HG03025 (cell line): ENCODE data around the gene GPR37.

Experiments used
- ATAC-seq: cut with Tn5 transposase; IDR thresholded peaks from one replicate; pipeline ENCODE4 v1.9.1; 2021; ENCODE audit warnings: mild to moderate bottlenecking, moderate library complexity; ENCODE audit not compliant: unreplicated experiment, low FRiP score

Gene GPR37

DNA sequence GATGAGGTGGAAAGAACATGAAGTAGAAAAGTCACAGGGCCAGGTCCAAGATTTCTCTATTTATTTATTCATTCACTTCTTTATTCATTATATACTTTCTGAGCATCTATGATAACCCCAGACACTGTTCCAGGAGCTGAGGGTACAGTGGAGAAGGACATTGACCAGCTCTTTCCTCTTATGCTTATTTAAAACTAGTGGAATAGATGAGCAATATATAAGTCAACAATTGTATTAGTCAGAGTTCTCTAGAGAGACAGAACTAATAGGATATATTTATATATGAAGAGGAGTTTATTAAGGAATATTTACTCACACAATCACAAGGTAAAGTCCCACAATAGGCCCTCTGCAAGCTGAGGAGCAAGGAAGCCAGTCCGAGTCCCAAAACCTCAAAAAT, 15.0 kb upstream of the GPR37 start:
- no peak for ATAC-seq

DNA sequence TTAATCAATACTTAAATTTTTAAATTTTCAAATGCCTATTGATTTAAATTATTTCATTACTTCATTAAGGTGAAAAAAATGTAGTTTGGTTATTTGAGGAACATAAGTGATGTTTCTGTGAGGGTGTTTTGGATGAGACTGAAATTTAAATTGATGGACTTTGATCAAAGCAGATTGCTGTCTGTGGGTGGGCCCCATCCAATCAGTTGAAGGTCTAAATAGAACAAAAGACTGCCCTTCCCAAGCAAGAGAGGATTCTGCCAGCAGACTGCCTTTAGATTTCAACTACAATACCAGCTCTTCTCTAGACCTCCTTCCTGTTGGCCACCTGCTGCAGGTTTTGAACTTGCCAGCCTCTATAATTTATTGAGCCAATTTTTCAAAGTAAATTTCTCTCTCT, 14.5 kb upstream of the GPR37 start:
- no peak for ATAC-seq

DNA sequence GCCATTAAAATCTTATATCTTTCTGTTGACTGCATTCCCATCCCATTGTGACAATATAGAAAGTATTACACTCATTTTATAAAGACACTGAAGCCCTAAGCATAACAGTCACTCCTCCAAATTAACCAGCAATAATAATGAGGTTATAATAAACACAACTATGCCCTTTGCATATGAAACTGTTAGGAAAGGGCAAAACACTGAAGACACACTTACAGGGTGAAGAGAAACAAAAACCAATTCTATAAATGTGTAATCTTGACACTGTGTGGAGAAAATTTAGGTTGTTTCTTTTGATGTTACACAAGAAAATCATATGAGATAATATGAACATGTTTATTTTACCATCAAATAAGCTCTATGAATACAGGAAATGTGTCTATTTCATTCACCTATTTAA, 14.0 kb upstream of the GPR37 start:
- ATAC-seq = no peak

DNA sequence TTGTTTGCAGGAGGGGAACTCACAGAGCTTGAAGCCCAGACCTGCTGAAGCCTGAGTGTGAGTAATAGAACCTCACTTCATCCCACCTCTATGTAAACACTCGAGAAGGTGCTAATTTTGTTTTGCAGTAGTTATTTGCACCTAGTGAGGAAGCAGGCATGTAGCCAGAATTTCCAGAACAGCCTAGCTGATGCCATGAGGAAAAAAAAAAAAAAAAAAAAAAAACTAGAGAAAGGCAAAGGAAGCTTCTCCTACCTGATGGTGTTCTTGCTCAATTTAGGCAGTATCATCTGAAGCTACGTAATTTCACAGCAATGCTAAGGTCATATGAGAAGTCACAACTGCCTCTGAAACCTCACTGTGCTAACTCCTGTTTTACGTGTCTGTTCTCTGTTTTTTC, 13.6 kb upstream of the GPR37 start:
- no peak for ATAC-seq

DNA sequence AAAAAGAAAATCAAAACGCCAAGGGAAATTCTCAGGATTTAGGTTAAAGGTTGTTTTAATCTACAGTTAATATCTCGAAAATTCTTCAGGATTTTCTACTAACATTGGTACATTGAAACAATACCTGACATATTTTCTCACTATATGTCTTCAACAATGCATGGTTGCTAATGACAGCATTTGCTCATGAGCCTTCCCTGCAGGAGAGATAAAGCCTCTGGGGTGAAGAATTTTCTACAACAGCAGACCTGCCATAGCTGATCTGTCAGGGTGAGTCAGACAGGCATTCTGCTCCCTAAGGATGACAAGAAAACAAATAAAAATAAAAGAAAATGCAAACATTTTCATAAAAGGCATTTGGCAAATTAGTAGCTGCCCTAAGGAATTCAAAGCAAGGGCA, 11.7 kb upstream of the GPR37 start:
- no peak for ATAC-seq

DNA sequence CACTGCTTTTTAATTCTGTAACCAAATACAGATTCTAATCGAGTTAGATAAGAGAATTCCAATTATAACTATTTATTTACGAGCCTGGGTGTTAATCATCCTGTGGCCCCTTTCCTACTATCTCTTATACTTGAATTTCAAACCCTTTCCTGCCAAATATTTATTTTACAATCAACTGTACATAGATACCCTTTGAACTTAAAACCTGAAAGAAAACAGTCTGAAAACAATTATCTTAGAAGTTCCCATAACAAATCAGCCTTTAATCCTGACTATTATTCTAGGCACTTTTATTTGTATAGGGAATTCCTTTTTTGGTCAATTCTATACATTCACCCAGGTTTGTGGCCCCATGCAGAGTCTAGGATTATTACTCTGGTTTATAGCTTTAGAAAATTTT, 10.6 kb upstream of the GPR37 start:
- no peak for ATAC-seq

DNA sequence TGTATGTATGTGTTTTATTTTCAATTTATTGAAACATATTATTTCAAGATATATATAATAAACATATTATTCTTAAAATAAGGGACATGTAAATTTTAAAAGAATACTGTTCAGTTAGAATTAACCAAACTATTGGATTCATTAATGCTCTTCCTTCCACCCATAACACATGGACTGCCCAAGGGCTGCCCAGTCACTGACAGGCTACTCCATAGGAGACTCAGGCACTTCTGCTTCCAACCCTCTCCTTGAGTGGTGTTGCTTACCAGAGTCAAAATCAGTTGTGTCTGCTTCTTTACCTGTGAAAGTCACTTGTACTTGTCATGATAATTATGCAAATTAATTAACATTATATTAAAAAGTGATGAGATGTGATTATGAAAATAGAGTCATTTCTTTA, 9.8 kb upstream of the GPR37 start:
- ATAC-seq = no peak

DNA sequence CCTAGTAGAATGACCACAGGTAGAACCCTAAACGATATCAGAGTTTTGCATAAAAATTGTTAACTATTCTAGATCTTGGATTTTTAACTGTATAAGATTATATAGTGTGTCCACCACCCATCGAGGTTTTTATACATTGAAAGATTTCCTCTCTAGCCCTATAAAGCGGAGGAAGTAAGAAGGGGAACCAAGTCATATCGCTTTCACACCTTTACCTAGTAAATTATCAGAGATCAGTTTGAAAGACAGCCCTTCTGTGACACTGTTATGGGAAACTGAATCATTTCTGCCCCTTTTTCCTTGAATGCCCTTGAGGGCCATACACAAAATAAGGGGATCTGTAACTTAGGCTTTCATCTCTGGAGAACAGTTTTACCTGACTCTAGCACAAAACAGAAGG, 8.3 kb upstream of the GPR37 start:
- ATAC-seq = no peak

DNA sequence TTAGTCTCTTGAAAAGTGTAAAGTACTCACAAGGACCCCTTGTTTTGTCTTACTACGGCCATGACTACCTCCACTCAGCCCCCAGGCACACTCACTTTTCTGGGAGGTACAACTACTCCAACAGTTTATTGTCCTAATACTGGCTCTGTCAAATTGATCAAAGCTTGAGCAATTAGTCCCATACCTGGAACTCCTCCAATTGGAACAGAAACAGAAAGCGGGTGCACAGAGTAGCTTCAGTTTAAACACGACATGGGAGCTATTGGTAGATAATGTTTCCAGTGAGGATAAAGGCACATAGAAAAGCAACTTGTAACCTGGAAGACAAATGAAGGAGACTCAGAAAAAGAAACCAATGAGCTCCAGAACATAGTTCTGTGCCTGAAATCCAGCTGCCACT, 7.7 kb upstream of the GPR37 start:
- no peak for ATAC-seq

DNA sequence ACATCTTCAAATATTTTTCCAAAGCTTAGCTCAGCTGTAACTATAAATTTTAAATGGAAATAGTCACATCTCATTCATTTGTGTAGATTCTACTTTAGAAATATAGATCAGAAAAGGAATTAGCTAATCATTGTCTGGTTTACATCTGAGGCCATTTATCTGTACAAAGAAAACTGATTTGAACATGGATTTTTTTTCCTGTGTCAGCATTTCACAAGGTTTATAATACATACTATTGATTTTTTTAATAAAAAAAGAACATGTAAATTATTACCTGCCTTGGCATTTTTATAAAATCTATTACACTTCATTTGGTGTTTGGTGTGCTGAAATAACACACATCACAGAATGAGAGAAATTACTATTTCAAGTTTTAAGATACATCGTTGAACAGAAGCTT, 3.5 kb upstream of the GPR37 start:
- ATAC-seq = no peak

DNA sequence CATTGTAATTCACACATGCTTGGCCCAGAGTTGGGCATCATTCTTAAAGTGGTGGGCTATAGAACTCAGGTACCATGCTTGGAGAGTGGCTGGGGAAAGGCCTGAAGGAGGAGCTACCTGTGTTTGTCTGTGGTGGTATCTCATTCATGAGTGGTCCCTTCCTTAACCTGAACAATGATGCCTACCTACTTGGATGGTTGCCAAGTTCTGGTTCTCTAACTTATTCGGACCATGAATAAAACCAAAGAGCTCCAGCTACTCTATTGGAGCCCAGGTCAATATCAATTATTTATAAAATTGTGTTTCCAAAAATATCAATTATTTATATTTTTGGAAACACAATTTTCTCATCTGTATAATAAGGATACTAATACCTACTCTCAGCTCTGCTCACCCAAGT, 2.9 kb upstream of the GPR37 start:
- no peak for ATAC-seq

DNA sequence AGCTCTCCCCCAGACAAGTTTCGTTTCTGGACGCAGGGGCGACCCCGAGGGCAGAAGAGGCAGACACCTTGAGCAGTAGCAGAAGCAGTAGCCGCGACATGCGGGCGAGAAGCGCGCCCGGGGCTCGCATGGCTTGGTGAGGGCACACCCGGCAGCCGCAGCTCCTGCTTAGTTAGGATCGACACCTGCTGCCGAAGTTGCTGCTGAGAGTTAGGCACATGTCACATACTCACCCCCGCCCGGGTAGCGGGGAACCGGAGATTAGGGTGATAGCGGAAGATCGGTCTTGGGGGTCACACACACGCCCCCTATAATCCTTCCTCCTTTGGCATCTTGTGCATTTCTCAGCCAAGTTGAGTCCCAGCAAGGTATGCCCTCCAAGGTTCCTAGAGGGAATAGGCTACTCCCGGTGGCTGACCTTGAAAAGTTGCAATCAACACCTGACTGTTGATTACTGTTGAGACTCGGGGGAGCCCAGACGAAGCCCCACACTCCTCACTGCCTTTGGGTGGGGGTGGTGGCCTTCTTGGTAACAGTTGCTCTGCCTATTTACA, 668 bp downstream of the GPR37 start:
- peak; percentile 28 for ATAC-seq

DNA sequence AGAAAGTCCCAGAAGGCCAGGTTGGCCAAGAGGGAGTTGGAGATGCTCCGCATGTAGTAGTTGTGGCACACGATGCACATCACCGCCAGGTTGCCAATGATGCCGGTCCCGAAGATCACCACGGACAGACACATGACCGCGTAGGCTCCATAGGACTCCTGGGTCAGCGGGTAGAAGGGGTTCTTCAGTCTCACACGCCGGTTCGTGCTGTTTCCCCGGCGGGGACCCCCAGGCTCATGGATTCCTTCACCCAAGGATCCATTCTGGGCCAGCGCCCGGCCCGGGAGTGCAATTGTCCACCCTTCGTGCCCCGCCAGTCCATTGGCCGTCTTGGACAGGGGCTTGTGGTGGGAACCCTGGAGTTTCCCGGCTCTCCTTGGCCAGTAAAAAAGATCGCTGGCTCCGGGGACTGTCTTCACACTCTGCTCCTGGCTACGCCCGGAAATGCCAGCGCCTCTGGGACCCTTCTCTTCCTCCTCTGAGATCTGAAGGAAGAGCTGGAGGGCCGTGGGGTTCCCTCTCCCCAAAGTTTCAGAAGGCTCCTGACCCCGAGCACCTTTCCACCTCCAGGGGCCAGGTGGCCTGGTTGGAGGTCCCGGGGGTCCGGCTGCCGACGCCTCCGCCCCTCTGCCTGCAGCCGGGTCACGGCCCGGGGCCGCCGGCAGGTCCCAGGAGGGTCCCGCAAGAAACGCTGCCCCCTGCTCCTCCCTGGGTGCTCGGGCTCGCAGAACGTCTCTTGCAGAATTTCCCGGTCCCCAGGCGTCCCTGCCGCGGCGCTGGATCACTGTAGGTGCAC, 1.3 kb downstream of the GPR37 start:
- ATAC-seq = no peak

DNA sequence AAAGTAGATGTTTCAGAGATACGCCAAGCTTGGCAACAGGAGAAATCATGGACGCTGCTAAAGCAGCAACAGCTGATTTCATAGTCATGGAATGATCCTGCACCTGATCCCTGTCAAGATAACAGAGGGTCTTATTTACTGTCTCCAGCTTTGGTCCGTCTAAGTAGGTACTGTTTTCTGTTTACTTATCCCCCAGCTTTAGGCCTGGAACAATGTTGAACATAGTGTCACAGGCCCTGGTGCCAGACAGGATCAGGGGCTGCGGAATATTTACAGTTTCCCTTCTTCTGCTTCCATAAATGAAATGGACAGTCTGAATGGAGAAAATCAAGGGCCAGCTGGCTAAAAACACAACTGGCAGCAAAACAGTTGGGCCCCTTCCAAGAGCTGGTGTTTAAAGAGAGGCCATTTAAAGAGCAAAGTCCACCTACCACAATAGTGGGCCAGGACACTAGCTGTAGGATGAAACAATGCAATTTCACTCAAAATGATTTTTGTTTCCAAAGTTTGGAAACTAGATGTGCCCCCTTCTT, 2.9 kb downstream of the GPR37 start:
- ATAC-seq = no peak

DNA sequence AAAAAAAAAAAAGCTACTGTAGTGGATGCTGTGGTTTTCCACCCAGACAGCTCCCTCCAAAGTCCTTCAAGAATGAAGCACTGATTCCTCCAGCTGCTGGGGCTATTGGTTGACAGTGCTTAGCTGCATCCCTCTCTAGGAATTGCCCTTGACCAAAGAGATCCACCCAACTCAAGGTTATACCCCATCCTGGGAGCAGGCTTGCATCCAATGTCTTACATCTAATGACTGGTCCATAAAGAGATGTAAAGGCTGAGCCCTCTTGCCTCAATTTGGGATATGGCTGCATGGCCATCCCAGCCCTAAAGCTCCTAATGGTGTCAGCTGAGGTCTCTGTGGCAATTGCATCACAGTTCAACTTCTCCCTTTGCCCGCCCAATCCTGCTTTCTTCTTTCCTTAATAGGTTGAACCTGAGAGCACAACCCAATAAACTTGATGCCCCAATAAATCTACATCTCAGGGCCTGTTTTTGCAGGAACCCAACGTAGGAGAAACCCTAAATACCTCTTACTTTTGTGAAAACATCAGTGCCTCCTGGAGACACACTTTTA, 4.4 kb downstream of the GPR37 start:
- ATAC-seq = no peak

DNA sequence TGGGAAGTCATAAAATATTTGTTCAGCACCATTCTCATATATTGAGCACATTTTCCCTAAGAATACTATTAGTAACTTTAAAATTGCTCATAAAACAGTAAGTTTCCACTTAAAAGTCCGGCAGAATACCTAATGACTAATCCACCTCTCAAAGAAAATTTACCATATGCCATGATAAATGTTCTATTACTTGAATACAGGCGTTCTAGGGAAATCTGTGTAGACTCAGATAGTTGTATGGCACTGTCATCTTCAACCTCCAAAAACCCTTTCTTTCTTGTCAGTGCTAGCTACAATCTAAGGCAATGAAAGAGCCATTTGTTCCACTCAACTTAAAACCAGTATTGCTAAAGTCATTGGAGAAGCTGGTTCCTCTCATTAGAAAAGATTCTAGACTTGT, 7.3 kb downstream of the GPR37 start:
- no peak for ATAC-seq

DNA sequence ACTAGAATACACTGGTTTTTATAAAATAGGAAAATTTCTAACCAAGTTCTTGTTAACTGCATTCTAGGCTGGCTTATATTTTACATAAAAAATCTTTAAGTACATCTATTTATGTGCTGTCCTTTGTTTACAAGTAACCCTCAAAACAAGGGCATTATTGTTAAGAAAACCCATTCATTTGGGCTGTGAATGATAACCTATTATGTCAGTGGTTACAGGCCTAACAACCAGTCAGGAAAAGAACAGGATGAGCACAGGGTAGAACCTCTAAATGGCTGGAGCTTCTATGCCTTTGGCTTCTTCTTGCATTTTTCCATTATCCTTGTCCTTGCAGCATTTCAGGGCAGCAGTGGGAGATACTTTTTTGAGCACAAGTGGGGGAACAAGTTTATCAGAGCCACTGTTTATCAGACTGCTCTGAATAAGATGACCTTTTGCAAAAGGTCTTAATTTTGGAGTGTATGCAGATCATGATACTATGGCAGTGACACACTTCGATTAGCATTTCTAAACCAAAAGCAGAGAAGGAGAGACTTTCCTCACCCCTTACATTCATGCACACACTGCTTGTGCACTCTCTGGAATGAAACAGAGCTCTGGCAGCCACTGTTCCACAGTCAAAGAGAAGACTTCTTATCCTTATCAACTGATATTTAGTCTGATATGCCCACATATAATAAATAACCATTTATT, 10.9 kb downstream of the GPR37 start:
- no peak for ATAC-seq

DNA sequence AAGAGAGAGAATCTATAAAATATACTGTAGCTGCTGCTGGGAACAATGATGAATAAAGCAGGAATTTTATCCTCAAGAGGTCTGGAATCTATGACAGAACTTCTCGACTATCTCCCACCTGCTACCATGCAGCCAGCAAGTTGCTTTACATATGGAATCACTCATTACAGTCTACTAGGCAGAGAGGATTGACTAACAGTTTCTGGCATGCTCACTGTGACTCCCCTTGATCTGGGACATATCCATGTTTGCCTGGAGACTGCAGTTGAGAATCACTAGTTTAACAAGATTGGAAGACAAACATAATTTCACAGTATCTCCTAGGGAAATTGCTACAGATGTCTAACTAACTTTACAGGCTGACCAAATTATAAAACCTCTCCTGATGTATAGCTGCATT, 13.3 kb downstream of the GPR37 start:
- ATAC-seq = no peak

DNA sequence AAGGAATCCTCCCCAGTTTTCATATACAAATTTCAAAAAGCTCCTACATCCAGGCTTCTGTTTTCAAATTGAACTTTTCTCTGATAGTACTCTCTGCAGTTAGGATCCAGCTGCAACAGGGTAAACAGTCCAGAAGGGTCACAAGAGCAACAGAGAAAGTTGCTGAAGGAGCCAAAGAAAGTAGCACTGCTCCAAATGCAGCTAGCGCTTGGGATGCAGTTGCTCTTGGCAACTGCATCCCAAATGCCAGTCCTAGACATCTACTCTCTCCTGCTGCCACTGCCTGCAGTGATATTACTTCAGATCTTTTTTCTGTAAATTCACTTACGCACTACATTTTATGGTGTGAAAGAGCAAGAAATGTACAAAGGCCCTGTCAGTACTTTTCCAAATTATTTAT, 14.6 kb downstream of the GPR37 start:
- no peak for ATAC-seq

DNA sequence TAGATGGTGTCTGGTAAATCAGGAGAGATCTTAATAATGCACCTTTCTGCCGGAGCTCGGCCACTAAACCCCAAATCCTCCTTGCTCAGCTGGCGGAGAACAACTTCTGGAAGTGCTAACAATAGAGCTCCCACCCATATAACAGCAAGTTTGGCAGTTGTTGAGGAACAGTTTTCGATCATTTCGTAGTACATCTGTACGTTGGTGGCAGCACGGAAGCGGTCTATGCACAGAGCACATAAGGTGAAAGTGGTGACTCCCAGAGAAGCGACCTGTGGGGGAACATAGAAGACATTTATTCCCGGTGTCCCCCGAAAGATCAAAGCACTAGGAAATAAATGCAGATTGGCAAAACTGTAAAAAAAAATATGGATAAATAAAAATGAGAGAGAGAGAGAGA, 18.5 kb downstream of the GPR37 start:
- no peak for ATAC-seq

DNA sequence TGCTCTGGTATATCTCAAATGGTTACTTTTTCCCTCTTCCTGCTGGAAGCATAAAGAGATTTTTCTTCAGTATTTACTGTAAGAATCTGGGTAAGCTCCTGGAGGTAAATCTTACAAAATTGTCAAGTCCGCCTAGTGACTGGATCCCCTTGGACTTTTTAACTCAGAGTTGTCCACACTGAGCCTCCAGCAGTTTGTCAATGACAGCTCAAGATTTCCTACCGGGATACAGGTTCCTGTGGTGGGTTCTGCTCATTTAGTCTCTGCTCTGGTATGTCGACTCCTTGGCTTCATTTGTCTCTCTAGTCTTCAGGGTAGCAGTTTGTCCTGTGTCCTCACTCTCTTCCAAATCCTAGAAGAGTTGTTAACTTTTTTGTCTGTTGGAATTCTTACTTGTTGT, 27.0 kb downstream of the GPR37 start:
- ATAC-seq = no peak
